ENCODE measurements around the gene HSPB9.

The HSPB9 gene

DNA sequence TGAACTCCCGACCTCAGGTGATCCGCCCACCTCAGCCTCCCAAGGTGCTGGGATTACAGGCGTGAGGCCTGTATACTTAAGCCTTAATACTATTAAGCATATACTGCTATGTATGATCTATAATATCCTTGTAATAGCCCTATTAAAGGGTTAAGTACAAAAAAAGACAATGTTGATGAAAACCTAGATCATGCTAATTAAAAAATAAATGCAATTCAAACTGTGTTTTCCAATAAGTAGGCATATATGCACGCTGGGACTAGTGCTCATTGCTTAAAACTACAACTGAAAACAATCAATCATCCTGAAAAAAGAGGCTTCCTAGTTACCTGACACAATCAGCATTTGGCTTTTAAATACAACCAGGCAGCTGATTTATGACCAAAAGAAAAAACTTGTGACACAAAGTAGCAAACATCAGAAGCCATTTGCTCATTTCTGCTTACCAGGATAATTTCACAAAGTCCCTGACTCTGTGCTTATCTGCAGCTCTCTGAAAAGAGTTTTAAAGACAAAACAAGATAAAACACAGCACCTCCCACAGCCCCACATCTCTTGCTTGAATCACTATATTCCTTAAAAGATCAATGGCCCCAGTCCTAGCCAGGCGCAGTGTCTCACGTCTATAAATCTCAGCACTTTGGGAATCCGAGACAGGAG, 35.4 kb upstream of the HSPB9 start:
- TF ChIP-seq, protein P1, sequence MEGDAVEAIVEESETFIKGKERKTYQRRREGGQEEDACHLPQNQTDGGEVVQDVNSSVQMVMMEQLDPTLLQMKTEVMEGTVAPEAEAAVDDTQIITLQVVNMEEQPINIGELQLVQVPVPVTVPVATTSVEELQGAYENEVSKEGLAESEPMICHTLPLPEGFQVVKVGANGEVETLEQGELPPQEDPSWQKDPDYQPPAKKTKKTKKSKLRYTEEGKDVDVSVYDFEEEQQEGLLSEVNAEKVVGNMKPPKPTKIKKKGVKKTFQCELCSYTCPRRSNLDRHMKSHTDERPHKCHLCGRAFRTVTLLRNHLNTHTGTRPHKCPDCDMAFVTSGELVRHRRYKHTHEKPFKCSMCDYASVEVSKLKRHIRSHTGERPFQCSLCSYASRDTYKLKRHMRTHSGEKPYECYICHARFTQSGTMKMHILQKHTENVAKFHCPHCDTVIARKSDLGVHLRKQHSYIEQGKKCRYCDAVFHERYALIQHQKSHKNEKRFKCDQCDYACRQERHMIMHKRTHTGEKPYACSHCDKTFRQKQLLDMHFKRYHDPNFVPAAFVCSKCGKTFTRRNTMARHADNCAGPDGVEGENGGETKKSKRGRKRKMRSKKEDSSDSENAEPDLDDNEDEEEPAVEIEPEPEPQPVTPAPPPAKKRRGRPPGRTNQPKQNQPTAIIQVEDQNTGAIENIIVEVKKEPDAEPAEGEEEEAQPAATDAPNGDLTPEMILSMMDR (IDR thresholded peaks at IDR 0.05), result no peak

DNA sequence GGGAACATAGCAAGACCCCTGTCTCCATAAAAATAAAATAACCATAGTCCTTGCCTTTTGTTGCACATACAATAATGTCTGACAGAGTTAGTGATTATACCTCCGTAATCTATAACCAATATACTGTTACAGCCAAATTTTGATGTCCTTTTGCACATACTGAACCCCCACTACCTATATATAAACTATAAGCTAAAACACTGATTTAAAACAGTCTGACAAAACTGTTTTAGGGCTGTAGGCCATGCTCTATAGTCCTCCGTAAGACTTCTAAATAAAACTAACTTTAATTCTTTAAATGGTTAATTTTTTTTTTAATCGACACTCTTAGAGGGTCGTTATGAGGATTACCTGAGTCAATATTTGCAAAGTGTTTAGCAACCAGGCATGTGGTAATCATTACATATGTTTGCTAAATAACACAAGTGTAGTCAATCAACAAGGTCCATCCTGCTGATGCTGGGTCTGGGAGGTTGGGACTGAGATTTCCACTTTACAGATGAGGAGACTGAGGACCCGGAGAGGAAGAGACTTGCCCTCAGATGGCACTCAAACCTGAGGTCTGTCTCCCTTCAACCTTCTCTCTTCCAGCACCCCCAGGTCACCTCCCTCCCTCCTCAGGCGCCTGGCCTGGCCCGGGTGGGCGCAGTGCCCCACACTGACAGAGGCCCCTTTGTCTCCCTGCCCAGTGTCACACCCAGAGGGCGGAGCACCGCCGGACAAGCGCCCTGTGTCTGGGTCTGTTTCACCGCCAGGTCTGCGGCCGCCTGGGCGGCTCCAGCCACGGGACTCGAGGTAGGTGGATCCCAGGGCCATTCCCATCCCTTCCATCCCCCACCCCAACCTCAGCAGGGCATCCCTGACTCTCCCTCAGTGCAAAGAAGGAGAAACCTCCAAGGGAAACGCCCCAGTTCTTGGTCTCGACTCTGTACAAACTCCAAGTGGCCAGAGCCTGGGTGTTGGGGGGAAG, 34.6 kb upstream of the HSPB9 start:
- TF ChIP-seq, protein P1 (IDR thresholded peaks at IDR 0.05), result no peak

DNA sequence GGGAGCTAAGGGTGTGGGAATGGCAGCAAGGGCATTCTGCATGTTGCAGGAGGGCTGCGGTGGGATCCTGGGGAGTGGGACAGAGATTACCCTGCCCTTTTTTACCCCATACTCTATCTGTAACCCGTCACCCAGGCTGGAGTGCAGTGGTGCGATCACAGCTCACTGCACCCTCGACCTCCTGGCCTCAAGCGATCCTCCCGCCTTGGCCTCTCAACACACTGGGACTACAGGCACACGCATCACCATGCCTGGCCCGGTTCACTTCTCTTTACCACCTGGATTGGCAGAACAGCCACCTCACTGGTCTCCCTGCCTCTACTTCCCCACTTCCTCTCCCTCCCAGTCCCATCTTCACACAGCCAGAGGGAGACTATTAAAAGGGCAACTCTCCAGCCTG, 33.9 kb upstream of the HSPB9 start:
- TF ChIP-seq, protein P1 (IDR thresholded peaks at IDR 0.05), result no peak

DNA sequence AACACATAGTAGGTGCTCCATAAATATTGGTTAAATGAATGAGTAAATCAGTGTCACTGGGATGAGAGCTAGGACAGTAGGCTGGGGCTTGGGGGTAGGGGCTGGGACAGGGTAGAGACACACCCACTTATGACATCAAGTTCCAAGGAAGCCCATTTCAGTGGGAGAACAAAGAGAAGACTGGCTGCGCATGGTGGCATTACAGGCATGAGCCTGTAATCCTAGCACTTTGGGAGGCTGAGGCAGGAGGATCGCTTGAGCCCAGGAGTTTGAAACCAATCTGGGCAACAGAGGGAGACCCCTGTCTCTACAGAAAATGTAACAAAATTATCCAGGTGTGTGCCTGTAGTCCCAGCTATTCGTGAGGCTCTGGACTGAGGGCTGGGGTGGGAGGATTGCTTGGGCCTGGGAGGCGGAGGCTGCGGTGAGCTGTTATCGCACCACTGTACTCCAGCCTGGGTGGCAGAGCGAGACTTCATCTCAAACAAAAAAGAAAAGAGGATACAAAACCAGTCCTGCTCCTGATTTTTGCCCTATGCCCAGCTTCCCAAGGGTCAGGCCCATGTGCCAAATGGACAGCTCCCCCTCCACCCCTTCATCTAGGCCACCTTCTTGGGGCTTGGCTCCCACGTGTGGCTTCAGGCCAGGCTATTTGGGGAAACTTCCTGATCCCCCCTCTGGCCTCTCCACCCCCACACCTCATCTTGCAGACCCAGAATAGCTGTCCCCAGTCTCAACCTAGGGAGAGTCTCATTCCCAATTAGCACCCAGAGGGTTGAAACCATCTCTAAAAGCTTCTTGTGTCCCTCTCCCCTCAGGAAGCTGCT, 31.4 kb upstream of the HSPB9 start:
- TF ChIP-seq, protein P1 (IDR thresholded peaks at IDR 0.05), result no peak

DNA sequence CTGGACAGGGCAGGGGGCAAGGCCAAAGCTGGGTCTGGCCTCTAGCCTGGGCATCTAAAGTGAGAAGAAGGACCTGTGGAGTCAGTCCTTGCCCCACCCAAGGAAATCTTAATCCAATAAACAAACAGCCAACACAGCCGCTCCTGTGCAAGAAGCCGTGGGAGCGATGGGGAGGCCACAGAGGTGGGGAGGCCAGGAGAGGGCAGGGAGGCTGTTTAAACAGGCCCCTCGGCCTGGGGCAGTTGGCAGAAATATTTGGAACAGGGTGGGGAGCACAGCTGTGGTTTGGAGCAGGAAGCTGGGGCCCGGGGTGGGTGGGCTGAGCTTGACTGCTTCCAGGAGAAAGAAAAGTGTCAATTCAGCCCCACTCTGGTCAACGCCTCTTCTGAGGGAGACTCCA, 29.7 kb upstream of the HSPB9 start:
- TF ChIP-seq, protein P1 (IDR thresholded peaks at IDR 0.05), result no peak

DNA sequence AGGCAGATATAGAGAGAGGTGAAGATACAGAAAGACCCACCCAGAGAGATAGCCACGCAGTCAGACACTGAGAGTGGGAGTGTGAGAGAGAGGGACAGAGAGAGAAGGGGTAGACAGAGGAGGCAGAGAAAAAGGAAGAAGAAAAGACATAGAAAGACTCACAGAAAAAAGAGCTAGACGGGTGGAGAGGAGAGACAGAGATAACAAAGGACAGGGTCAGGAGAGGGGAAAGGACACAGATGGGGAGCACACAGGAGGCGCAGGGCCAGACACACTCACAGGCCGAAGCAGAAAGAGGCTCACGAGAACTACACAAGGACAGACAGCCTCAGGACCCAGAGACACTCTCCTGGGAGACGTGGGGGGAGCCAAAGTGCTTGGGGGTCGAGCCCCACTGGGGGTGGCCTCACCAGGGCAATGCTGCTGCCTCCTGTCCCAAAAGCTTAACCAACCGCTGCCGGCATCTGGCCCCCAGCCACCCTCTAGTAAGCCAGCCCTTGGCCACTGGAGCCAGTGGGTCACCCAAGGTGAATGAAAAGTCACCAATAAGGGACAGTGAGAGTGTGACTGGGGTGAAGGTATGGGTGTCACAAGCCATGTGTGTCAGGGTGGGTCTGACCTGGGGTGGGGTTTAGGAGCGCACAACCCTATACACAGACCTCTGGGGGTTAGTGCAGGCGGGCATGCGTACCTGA, 28.1 kb upstream of the HSPB9 start:
- TF ChIP-seq, protein P1 (IDR thresholded peaks at IDR 0.05), result no peak
